RPMI7951 (cell line): ENCODE results near the gene DHRS4L2. TPM values are rescaled to one million over a fixed set of nuclear protein-coding genes. Genes with fewer than 3 reads are reported as not detected.
A peak's percentile ranks its signal among the peaks of the same experiment; 100 is the strongest.
"Not testable (repeated sequence)": the region's sequence is repeated elsewhere in the genome, so short reads cannot be mapped to it uniquely, and the experiment has no call there.

ENCODE experiments used
- DNase-seq: peaks from one replicate; pipeline ENCODE4 v3.0.0-alpha.2; 2012; ENCODE audit warnings: low read depth
- total RNA-seq: library from RNA; depleted of rRNA; stranded (reverse); fragments of >200 nt; shearing (Covaris generic); gene quantifications from 2 replicates; pipeline ENCODE4 v1.2.3, GENCODE V29; 2014

The DHRS4L2 gene
- total RNA-seq, 1 experiment from 2014 or later, result 15.9 TPM

DNA sequence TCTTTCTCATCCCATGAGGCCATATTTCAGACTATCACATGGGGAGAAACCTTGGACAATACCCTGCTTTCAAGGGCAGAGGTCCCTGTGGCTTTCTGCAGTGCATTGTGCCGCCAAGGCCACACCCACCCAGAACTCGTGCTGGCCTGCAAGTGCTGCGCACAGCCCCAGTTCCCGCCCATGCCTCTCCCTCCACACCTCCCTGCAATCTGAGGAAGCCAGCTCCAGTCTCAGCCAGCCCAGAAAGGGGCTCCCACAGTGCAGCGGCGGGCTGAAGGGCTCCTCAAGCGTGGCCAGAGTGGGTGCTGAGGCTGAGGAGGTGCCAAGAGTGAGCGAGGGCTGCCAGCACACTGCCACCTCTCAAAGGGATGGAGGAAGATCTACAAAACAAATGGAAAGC lies 15.6 kb upstream of the DHRS4L2 start:
- not testable (repeated sequence) for DNase-seq

DNA sequence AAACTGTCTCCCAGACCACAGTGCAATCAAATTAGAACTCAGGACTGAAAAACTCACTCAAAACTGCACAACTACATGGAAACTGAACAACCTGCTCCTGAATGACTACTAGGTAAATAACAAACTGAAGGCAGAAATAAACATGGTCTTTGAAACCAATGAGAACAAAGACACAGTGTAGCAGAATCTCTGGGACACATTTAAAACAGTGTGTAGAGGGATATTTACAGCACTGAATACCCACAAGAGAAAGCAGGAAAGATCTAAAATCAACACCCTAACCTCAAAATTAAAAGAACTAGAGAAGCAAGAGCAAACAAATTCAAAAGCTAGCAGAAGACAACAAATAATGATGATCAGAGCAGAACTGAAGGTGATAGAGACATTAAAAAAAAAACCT lies 14.7 kb upstream of the DHRS4L2 start:
- not testable (repeated sequence) for DNase-seq

DNA sequence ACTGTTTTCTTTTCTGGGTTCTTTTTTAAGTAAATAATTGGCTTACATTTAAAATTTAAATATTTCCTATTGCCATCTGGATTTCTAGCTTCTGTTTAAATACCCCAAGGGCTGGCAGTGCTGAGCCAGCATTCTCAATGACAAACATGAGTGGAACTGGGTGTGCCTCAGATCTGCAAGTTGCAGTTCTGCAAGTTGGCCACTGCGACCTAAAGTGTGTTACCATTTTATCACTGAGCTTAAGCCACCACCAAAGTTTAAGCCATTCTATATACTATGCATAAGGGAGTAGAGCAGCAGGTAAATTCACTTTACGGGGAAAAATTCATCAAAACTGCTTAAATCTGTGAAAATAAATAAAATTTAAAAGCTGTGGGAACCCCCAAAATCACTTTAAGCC lies 11.5 kb upstream of the DHRS4L2 start:
- DNase-seq, result peak; percentile 6

DNA sequence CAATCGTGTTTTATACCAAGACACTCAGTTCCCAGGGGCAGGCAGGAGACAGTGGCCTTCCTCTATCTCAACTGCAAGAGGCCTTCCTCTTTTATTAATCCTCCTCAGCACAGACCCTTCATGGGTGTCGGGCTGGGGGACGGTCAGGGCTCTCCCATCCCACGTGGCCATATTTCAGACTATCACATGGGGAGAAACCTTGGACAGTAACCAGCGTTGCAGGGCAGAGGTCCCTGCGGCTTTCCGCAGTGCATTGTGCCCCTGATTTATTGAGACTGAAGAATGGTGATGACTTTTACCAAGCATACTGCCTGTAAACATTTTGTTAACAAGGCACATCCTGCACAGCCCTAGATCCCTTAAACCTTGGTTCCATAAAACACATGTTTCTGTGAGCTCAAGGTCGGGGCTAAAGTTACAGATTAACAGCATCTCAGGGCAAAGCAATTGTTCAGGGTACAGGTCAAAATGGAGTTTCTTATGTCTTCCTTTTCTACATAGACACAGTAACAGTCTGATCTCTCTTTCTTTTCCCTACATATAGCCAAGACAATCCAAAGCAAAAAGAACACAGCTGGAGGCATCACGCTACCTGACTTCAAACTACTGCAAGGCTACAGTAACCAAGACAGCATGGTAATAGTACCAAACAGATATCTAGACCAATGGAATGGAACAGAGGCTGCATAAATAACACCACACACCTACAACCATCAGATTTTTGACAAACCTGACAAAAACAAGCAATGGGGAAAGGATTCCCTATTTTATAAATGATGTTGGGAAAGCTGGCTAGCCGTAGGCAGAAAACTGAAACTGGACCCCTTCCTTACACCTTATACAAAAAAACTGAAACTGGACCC lies 6.5 kb upstream of the DHRS4L2 start:
- not testable (repeated sequence) for DNase-seq

DNA sequence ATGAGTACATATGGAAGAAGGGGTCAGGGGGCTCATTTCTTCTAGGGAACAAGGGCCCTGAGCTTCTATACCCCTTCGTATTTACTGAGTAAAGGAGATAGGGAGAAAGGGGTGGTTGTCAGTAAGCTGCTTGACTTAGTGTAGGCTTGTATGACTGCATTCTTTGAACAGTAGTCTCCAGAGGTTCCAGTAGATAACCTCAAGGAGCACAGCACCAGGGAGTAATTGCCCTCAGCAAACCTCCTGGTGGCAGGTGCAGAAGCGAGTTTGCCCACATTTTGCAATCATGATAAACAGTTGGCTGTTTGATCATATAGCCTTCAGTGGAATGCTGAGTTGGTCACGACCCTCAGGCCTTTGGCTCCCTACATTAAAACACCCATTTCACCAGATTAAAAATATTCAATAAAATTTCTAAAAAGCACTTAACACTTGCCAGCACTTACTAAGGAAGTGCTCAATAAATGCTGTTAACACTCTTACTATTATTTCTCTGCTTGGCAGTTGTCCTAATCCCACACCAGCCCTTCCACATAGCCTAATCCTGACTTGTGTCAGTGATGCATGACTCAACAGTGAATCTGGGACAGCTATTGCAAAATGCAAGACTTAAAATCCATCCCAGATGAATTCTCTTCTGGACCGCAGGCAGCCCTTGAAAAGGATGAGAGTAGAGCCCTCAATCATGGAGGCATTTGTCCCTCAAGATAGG lies 3.7 kb upstream of the DHRS4L2 start:
- DNase-seq, result peak; percentile 82

DNA sequence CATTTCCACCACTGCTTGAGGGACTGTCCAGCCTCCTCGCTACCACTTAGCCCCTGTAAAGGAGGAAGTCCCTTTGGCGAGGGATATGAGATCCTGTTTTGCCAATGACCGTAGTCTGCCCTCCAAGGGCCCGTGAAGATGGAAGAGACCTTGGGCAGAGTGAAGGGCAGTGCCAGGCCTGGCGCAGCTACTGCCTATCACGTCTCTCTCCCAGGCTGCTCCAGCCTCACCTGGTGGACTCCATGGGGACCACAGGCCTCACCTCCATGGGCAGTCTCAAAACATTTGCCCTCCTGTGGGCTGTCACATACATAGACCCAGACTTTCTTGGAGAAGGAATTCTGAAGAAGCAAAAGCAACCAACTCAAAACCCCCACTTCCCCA lies 514 bp upstream of the DHRS4L2 start:
- not testable (repeated sequence) for DNase-seq

DNA sequence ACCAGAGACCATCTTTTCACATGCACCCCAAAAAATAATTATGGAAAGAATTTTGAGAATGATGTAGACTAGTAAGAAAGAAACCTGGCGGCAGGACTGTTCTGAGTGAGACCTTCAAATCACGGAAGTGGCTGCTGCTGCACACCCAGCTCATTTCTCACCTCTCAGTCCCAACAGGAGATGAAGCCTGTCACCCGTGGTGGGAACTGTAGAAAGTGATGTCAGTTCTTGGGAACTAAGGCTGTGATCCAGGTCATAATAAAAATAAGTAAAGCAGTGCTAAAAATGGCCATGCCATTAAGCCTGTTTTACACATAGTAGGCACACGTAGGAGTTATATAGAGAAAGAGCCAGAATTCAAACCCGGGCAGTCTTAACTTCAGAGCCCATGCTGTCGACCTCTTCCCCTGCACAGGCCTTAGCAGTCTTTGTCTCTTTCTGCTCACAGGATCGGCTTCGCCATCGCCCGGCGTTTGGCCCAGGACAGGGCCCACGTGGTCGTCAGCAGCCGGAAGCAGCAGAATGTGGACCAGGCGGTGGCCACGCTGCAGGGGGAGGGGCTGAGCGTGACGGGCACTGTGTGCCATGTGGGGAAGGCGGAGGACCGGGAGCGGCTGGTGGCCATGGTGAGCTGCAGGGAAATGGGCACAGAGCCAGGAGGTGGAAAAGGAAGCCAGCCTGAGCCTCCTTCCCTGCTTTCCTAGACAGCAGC lies 1.2 kb downstream of the DHRS4L2 start:
- not testable (repeated sequence) for DNase-seq

DNA sequence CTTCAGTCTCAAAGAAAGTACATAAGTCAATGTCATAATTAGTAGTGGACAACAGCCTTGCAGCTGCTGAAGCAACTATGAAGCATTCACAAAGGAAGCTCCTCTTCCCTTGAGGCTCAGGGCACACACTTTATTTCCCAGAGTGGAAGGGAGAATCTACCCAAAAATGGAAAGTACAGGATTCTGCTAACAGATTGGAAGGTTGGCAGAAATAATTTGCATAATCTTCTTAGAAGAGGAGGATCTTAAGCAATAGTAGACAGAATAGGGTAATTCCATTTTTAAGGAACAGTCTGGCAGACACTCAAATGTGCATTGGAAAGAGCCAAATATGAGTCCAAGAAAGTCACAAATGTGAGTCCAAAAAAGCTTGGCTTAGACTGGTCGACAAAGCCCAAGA lies 2.2 kb downstream of the DHRS4L2 start:
- DNase-seq, result not testable (repeated sequence)

DNA sequence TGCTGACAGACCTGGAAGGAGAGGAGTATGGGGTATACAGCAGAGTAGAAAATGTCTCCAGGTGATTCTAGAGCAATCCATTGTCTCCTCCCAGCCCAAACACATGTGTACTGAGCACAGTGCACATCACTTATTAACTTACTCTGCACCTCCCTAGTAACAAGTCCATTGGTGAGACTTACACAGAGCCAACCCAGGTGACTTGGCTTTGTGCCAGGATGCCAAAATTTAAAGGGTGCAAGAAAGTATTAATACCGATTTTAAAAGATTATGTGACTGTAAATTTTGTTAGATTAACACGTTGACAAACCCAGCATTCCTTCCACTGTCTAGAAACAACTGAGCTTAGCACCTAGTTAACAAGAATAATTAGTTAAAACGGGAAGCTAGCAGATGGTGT lies 4.3 kb downstream of the DHRS4L2 start:
- DNase-seq, result not testable (repeated sequence)

DNA sequence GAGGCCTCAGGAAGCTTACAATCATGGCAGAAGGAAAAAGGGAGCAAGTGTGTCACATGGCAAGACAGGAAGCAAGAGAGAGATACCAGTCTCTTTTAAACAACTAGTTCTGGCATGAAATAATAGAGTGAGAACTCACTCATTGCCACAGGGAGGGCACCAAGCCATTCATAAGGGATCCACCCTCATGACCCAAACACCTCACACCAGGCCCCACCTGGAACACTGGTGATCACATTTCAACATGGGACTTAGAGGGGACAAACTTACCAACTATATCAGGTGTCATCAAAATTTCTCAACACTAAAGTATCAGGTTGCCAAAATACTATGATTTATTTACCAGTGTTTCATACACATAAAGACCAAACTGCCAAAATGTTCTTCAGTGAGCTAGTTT lies 7.3 kb downstream of the DHRS4L2 start:
- DNase-seq, result not testable (repeated sequence)

DNA sequence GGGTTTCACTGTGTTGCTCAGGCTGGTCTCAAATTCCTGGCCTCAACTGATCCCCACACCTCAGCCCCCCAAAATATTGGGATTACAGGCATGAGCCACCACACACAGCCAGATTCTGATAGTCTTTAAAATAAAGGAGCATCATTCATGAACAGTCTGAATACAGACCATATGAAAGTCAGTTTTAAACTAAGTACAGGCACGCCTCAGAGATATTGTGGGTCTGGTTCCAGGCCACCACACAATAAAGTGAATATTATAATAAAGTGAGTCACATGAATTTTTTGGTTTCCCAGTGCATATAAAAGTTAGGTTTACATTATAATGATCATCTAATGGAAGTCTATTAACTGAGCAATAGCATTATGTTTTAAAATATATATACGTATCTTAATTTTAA lies 8.1 kb downstream of the DHRS4L2 start:
- DNase-seq, result not testable (repeated sequence)

DNA sequence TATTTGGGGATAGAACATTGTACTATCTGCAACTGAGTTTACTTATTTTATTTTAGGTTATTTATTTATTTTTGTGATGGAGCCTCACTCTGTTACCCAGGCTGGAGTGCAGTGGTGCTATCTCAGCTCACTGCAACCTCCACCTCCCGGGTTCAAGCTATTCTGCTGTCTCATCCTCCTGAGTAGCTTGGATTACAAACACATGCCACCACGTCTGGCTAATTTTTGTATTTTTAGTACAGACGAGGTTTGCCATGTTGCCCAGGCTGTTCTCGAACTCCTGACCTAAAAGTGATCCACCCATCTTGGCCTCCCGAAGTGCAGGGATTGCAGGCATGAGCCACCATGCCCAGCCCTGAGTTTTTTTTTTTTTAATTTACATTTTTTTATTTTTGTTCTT lies 10.9 kb downstream of the DHRS4L2 start:
- not testable (repeated sequence) for DNase-seq

DNA sequence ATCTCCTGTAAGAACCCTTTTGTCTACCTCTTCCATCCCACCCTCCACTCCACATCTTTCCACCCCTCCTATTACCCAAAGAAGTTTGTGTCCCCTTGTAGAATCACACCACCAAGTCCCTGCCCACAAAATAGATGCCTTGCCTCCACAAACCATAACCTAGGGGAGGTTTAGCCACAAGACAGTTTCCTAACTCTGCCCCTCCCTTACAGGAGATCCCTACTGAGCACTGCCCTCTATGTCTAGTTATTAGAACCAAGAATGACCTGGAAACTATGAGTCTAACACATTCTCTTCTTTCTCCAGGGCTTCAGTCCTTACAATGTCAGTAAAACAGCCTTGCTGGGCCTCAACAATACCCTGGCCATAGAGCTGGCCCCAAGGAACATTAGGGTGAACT lies 12.3 kb downstream of the DHRS4L2 start:
- DNase-seq, result not testable (repeated sequence)

DNA sequence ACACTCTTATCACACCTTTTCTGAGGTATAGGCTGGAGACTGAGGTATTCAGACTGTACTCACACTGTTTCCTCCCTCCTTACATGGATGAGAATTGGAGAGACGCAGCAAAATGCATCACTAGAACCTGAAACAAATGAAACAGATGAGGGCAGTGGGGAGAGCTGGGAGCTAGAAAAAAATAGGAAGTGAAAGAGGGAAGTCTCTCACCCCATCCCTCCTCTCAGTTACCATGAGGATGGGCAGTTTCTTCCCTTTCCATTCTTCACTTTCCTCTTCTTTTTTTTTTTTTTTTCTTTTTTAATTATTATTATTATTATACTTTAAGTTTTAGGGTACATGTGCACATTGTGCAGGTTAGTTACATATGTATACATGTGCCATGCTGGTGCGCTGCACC lies 12.9 kb downstream of the DHRS4L2 start:
- not testable (repeated sequence) for DNase-seq

DNA sequence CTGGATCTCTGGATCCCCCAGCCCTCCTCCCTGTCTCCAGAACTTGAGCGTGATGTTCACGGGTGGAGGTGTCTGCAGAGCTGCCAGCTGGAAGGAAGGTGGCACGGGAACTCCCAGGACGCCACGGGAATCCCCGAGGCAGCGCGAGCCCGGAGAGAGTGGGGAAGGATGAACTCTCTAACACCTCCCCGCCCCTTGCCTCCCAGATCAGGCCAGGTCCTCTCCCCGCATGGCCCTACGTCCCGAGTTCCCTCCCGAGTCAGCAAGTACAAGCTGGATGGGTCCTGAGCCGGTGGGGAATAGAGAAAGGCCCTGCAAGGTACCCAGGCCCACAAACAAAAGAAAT lies 17.7 kb downstream of the DHRS4L2 start:
- DNase-seq, result not testable (repeated sequence)

DNA sequence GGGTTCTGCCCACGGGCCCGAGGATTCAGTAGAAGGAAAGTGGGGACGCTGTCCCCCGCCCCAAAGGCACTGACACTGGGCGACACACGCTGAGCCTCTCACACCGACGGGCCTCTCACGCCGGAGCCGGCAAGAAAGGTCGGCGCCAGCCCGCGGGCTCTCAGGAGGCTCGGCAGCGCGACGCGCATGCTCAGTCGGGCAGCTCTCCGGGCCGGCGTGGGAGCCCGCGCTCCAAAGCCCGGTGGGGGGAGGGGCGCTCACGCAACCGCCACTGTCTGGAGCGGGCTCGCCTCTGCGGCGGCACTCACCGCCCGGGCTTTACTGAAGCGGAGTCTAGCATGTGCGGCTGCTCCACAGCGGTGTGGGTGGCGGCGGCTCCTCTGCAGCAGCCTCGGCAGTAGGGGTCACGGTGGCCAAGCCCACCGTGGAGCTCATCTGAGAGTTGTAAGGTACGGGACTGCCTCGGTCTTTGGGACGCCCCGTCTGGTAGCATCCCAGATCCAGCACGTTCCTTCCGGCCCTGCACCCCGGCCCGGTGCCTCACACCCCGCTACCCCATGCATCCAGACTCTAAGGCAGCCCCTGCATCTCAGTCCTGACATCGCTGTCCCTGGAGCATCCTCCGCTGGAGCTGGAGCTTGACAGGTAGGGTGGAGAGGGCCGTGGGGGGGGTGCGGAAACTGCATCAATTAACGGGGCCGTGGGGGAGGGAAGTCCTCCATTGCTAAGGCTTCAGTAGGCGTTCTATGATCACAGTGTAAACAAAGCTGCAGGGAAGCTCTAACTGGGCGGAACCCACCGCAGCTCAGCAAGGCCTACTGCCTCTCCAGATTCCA lies 18.3 kb downstream of the DHRS4L2 start:
- DNase-seq, result peak; percentile 31

DNA sequence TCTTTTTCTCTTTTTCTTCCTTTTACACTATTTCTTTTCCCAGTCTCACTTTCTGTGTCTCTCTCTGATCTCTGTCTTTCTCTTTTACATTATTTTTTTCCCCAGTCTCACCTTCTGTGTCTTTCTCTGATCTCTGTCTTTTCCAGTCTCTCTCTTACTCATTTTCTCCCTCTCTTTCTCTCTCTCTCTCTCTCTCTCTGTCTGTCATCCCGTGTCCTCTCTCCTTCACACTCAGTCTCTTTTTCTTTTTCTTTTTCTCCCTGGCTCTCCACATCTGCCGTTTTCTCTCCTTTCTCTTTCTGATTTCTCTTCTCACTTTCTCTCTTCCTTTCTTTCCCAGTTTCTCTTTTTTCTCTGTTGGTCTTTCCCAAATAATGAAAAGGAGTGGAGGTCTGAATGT lies 22.3 kb downstream of the DHRS4L2 start:
- DNase-seq, result no peak

DNA sequence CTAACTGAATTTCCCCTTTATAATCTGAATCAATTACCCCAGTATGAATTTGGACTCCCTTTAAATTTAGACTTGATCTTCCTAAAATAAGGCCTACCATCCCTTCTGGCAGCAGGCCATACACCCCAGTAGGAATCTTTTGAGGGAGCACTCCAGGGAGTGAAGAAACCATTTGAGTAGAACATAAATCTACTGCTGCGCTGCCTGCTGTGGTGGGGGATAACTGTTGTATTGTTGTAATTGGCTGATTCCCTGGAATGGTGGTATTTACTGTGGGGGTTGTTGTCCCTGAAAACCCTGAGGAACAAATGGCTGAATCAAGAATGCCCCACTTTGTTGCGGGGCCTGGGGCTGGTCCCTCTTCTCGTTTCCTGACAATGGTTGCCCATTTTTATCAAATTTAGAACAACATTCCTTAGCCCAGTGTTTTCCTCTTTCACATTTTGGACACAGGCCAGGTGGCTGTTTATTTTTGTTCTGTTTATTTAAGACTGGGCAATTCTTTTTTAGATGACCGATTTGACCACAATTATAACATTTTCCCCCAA lies 24.1 kb downstream of the DHRS4L2 start:
- DNase-seq, result not testable (repeated sequence)

DNA sequence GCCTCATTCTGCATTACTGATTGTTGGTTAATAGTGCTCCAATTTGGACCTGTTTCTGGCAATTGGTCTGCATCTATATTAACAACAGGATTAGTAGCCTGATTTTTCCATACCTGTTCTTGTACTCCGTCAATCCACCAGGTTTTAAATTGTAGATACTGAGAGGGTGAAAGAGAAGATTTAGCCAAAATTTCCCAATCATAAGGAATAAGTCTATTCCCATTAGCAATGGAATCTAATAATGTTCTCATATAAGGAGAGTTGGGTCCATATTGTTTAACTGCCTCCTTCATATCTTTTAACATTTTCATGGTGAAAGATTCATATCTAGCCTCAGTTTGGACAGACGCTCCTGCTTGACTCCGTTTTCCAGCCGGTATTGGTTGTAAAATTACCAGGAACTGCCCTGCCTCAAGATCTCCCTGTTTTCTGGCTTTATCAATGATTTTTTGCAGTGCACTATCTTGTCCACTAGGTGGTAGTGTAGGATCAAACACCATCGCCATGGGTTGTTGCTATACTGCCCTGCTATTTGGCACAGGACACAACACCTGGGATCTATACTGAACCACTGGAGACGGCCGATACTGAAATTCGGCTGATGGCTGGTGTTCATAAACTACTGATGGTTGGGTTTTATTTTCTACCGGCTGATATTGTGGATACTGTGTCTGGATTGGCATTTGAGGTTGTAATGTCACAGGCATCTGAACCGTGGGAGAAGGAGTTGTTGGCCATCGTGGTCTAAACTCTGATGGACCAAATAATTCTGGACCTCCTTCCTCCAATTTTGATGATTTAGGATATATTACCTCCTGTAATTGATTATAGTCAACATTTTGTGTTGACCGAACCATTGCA lies 25.2 kb downstream of the DHRS4L2 start:
- peak; percentile 69 for DNase-seq

DNA sequence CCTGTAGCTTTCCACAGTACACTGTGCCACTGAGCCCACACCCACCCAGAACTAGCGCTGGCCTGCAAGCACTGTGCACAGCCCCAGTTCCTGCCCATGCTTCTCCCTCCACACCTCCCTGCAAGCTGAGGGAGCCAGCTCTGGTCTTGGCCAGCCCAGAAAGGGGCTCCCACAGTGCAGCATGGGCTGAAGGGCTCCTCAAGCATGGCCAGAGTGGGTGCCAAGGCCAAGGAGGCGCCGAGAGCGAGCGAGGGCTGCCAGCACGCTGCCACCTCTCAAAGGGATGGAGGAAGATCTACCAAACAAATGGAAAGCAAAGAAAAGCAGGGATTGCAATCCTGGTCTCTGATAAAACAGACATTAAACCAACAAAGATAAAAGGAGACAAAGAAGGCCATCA lies 27.0 kb downstream of the DHRS4L2 start:
- DNase-seq, result not testable (repeated sequence)
